ENCODE data around the gene ZNF350. TPM values are rescaled to one million over a fixed set of nuclear protein-coding genes. Genes with fewer than 3 reads are reported as not detected.
"Not testable (repeated sequence)": the region's sequence is repeated elsewhere in the genome, so short reads cannot be mapped to it uniquely, and the experiment has no call there.

The ZNF350 gene
- polyA plus RNA-seq (2013): 18.2 TPM

DNA sequence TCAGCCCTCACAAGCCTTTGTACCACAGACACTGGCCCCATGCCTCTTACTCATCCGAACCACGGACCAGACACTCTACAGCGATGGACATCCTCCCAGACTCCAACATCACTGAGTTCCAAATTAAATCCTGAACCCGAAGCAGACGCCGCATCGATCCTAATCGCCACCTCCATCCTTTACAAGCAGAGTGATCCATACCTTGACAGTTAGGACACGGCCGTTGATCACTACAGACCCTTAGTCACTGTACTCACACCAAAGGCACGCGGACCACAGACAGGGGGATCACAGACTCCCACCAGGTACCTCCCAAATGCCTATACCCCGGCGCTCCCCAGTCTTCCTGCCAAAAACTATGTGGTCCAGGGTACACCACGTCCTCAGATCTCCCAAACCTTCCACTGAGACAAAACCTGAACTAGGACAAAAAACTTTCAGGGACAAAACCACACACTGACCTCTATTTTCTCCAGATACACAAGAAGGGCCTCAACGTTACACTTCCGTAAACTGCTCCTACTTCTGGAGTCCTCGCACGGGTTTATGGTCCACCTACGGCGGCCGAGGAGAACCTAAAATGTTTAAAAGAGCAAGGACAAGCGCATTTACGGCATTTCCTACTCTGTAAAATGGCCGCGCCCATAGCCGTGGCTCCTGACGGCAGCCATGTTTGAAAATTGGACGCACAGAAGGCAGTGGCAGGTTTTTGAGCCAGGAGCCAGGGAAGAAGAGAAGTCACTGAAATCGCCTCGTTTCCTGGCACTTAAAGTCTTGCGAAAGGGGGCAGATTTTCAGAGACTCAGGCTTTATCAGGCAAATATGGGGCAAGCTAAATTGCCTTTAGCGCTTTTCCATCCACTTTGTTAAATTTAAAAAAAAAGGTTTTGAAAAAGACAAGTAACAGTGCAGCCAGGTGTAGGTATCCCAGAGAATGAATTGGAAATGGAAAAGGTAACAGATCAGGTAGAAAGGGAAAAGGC is at the start of gene ZNF350:
TSS of gene ZNF350 (minus strand) at position 532 of the 983 bp plus-strand sequence. CDS start 12,480 bp downstream, outside the sequence.
- Histone ChIP-seq H3K36me3 (ENCODE audit: control insufficient read depth in 4 of 4, insufficient read depth in 4 of 4, low read length in 3 of 4) (peaks cover 0 to 24% (median 4%) of the 10 kb centered on the region in 4 experiments), H3K27me3 (replicated peaks in 2 of 5; ENCODE audit: control insufficient read depth in 4 of 5, insufficient read depth in 5 of 5, low read length in 4 of 5) (no peaks in the 10 kb centered on the region), H3K4me3 (ENCODE audit: control insufficient read depth in 1 of 7, extremely low read depth in 1 of 7, insufficient read depth in 4 of 7, low read depth in 2 of 7, low read length in 6 of 7) (peak within 1 kb of the TSS; percentile 77 to 99 (median 96)), H3K9me3 (ENCODE audit: control extremely low read depth in 1 of 5, control insufficient read depth in 4 of 5, insufficient read depth in 2 of 5, low read depth in 1 of 5, low read length in 4 of 5) (peaks cover 8 to 60% (median 24%) of the 10 kb centered on the region in 5 experiments), H3K4me1 (ENCODE audit: control extremely low read depth in 1 of 4, control insufficient read depth in 4 of 4, insufficient read depth in 4 of 4, low read length in 3 of 4) (peaks cover 0 to 8% (median 5%) of the 10 kb centered on the region in 4 experiments), H3K27ac (ENCODE audit: insufficient read depth in 1 of 2, low read depth in 1 of 2, low read length in 2 of 2, poor library complexity in 1 of 2, severe bottlenecking in 2 of 2) (peak within 1 kb of the TSS; percentile 94 to 95)
- CTCF ChIA-PET: no interaction called here
- 2% methylated on average over 28 of the region's 33 CpGs for WGBS (ENCODE audit: insufficient coverage)
- POLR2A ChIA-PET: no interaction called here
- peak; percentile 98 to 99 (median 99) for DNase-seq

DNA sequence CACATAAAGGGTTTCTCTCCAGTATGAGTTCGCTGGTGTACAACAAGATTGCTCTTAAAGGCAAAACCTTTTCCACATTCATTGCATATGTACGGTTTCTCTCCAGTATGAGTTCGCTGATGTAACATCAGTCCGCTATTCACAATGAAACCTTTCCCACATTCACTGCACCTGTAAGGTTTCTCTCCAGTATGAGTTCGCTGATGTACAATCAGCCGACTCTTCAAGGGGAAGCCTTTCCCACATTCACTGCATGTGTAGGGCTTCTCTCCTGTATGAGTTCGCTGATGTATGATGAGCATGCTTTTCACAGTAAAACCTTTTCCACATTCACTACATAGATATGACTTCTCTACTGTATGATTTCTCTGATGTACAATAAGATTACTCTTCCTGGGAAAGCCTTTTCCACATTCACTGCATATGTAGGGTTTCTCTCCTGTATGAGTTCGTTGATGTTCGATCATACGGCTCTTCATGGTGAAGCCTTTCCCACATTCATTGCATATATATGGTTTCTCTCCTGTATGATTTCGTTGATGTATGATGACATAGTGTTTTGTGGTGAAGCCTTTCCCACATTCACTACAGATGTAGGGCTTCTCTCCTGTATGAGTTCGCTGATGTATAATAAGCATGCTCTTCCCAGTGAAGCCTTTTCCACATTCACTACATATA is 47.5 kb upstream of the ZNF350 start:
- Histone ChIP-seq H3K4me1 (ENCODE audit: control extremely low read depth in 1 of 4, control insufficient read depth in 4 of 4, insufficient read depth in 4 of 4, low read length in 3 of 4) (peaks cover 0 to under 1% (median 0%) of the 10 kb centered on the region in 4 experiments), H3K9me3 (ENCODE audit: control extremely low read depth in 1 of 5, control insufficient read depth in 4 of 5, insufficient read depth in 2 of 5, low read depth in 1 of 5, low read length in 4 of 5) (peaks cover 37 to 85% (median 56%) of the 10 kb centered on the region in 5 experiments), H3K27me3 (replicated peaks in 2 of 5; ENCODE audit: control insufficient read depth in 4 of 5, insufficient read depth in 5 of 5, low read length in 4 of 5) (no peaks in the 10 kb centered on the region), H3K4me3 (ENCODE audit: control insufficient read depth in 1 of 7, extremely low read depth in 1 of 7, insufficient read depth in 4 of 7, low read depth in 2 of 7, low read length in 6 of 7) (peak overlapping the region in 2 of 7 experiments; percentile 3 to 28), H3K36me3 (ENCODE audit: control insufficient read depth in 4 of 4, insufficient read depth in 4 of 4, low read length in 3 of 4) (peaks cover 48 to 63% (median 55%) of the 10 kb centered on the region in 4 experiments), H3K27ac (ENCODE audit: insufficient read depth in 1 of 2, low read depth in 1 of 2, low read length in 2 of 2, poor library complexity in 1 of 2, severe bottlenecking in 2 of 2) (no peak overlapping the region)
- ChIA-PET POLR2A (no interaction called here), CTCF (no interaction called here)
- WGBS (ENCODE audit: insufficient coverage): 95% methylated on average over 7 of the region's 12 CpGs
- DNase-seq: peak in 2 of 3 donors; percentile 32 to 57

DNA sequence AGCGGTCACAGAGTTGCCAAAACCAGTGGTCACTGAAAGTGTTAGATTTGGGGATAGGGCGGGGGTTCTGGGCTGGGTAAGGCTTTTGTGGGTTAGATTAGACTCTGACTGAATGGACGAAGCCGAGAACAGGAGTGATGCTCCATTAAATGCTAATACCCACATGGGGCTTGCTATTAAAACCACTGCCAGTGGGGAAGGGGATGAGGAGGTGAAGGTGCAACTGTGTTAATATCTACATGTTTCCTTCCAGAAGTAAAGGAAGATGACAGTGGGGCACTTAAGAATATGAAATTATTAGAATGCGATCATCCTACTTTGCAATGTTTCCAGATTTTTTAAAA is 42.1 kb upstream of the ZNF350 start:
- Histone ChIP-seq H3K4me3 (ENCODE audit: control insufficient read depth in 1 of 7, extremely low read depth in 1 of 7, insufficient read depth in 4 of 7, low read depth in 2 of 7, low read length in 6 of 7) (peak overlapping the region; percentile 67 to 95 (median 87)), H3K36me3 (ENCODE audit: control insufficient read depth in 4 of 4, insufficient read depth in 4 of 4, low read length in 3 of 4) (peaks cover 25 to 38% (median 28%) of the 10 kb centered on the region in 4 experiments), H3K4me1 (ENCODE audit: control extremely low read depth in 1 of 4, control insufficient read depth in 4 of 4, insufficient read depth in 4 of 4, low read length in 3 of 4) (peaks cover 3 to 16% (median 5%) of the 10 kb centered on the region in 4 experiments), H3K9me3 (ENCODE audit: control extremely low read depth in 1 of 5, control insufficient read depth in 4 of 5, insufficient read depth in 2 of 5, low read depth in 1 of 5, low read length in 4 of 5) (peaks cover 10 to 65% (median 46%) of the 10 kb centered on the region in 5 experiments), H3K27ac (ENCODE audit: insufficient read depth in 1 of 2, low read depth in 1 of 2, low read length in 2 of 2, poor library complexity in 1 of 2, severe bottlenecking in 2 of 2) (peak overlapping the region; percentile 98 to 99), H3K27me3 (replicated peaks in 2 of 5; ENCODE audit: control insufficient read depth in 4 of 5, insufficient read depth in 5 of 5, low read length in 4 of 5) (no peaks in the 10 kb centered on the region)
- ChIA-PET CTCF (no interaction called here), POLR2A (interaction anchor here (0.8 kb wide), 1 partner anchor 21 kb away, joined by 5 read pairs; no protein-coding TSS in a partner anchor)
- 0% methylated on average over 4 of the region's 5 CpGs for WGBS (ENCODE audit: insufficient coverage)
- no peak for DNase-seq

DNA sequence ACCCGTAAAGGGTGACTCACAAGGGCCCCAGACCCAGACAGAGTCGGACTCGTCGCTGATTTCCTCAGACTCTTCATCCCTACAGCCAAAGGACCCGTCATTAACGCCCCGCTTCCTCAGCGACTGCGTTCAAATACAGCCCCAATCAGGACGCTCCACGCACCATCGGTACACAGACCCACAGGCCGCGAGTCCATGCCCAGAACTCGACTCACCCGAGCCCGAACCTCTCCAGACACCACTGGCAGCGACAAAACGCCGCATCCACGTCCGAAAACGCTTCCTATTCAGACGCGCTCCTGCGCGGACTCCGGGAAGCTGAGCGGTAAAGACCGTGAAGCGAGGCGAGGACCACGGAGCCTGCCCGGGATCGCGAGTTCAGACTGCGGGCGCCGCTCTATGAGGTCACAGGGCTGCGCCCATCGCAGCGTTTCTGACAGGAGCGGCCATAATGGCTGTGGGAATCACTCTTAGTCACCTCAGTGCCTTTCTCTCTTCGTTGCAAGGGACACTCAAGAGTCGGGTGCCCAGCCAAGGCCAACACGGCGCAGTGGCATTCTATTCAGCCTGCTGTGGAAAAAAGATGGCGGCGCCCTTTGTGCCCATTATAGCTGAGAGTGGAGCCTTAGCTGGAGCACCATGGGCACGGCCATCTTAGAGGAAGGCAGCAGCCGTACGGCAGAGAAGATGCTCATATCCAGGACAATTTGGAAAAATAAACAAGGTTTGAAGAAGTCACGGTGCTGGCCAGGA is 41.6 kb upstream of the ZNF350 start, which contains the start of gene ZNF614:
TSS of gene ZNF614 (minus strand) at position 353 of the 753 bp plus-strand sequence. CDS start 2,634 bp downstream, outside the sequence.
- H3K4me3 ChIP-seq (ENCODE audit: control insufficient read depth in 1 of 7, extremely low read depth in 1 of 7, insufficient read depth in 4 of 7, low read depth in 2 of 7, low read length in 6 of 7): peak within 1 kb of the TSS; percentile 67 to 95 (median 87)
- peaks cover 3 to 16% (median 5%) of the 10 kb centered on the region in 4 experiments for H3K4me1 ChIP-seq (ENCODE audit: control extremely low read depth in 1 of 4, control insufficient read depth in 4 of 4, insufficient read depth in 4 of 4, low read length in 3 of 4)
- peak within 1 kb of the TSS; percentile 98 to 99 for H3K27ac ChIP-seq (ENCODE audit: insufficient read depth in 1 of 2, low read depth in 1 of 2, low read length in 2 of 2, poor library complexity in 1 of 2, severe bottlenecking in 2 of 2)
- POLR2A ChIA-PET: interaction anchor here (0.8 kb wide), 1 partner anchor 21 kb away, joined by 5 read pairs; no protein-coding TSS in a partner anchor
- peaks cover 5 to 65% (median 50%) of the 10 kb centered on the region in 5 experiments for H3K9me3 ChIP-seq (ENCODE audit: control extremely low read depth in 1 of 5, control insufficient read depth in 4 of 5, insufficient read depth in 2 of 5, low read depth in 1 of 5, low read length in 4 of 5)
- no peaks in the 10 kb centered on the region for H3K27me3 ChIP-seq (replicated peaks in 2 of 5; ENCODE audit: control insufficient read depth in 4 of 5, insufficient read depth in 5 of 5, low read length in 4 of 5)
- CTCF ChIA-PET: interaction anchor here (1.0 kb wide), 1 partner anchor 10 kb away, joined by 3 read pairs; no protein-coding TSS in a partner anchor
- H3K36me3 ChIP-seq (ENCODE audit: control insufficient read depth in 4 of 4, insufficient read depth in 4 of 4, low read length in 3 of 4): peaks cover 28 to 38% (median 30%) of the 10 kb centered on the region in 4 experiments
- DNase-seq: peak; percentile 90 to 95 (median 95)
- WGBS (ENCODE audit: insufficient coverage): 0% methylated on average over 47 of the region's 53 CpGs

DNA sequence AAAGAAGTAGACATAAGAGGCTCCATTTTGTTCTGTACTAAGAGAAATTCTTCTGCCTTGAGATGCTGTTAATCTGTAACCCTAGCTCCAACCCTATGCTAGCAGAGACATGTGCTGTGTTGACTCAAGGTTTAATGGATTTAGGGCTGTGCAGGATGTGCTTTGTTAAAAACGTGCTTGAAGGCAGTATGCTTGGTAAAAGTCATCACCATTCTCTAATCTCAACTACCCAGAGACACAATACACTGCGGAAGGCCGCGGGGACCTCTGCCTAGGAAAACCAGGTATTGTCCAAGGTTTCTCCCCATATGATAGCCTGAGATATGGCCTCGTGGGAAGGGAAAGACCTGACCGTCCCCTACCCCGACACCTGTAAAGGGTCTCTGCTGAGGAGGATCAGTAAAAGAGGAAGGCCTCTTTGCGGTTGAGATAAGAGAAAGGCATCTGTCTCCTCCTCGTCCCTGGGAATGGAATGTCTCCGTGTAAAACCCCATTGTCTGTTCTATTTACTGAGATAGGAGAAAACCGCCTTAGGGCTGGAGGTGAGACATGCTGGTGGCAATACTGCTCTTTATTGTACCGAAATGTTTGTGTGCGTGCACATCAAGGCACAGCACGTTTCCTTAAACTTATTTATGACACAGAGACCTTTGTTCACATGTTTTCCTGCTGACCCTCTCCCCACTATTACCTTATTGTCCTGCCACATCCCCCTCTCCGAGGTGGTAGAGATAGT is 39.8 kb upstream of the ZNF350 start:
- H3K27ac ChIP-seq (ENCODE audit: insufficient read depth in 1 of 2, low read depth in 1 of 2, low read length in 2 of 2, poor library complexity in 1 of 2, severe bottlenecking in 2 of 2); H3K4me3 ChIP-seq (ENCODE audit: control insufficient read depth in 1 of 7, extremely low read depth in 1 of 7, insufficient read depth in 4 of 7, low read depth in 2 of 7, low read length in 6 of 7); POLR2A ChIA-PET; H3K27me3 ChIP-seq (replicated peaks in 2 of 5; ENCODE audit: control insufficient read depth in 4 of 5, insufficient read depth in 5 of 5, low read length in 4 of 5); DNase-seq; CTCF ChIA-PET: not testable (repeated sequence)
- peaks cover 6 to 64% (median 54%) of the 10 kb centered on the region in 5 experiments for H3K9me3 ChIP-seq (ENCODE audit: control extremely low read depth in 1 of 5, control insufficient read depth in 4 of 5, insufficient read depth in 2 of 5, low read depth in 1 of 5, low read length in 4 of 5)
- H3K4me1 ChIP-seq (ENCODE audit: control extremely low read depth in 1 of 4, control insufficient read depth in 4 of 4, insufficient read depth in 4 of 4, low read length in 3 of 4): peaks cover 3 to 16% (median 5%) of the 10 kb centered on the region in 4 experiments
- WGBS (ENCODE audit: insufficient coverage): 95% methylated on average over 15 of the region's 15 CpGs
- peaks cover 34 to 50% (median 43%) of the 10 kb centered on the region in 4 experiments for H3K36me3 ChIP-seq (ENCODE audit: control insufficient read depth in 4 of 4, insufficient read depth in 4 of 4, low read length in 3 of 4)

DNA sequence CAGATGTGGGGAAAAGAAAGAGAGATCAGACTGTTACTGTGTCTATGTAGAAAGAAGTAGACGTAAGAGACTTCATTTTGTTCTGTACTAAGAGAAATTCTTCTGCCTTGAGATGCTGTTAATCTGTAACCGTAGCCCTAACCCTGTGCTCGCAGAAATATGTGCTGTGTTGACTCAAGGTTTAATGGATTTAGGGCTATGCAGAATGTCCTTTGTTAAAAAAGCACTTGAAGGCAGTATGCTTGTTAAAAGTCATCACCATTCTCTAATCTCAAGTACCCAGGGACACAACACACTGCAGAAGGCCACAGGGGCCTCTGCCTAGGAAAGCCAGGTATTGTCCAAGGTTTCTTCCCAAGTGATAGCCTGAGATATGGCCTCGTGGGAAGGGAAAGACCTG is 37.8 kb upstream of the ZNF350 start:
- CTCF ChIA-PET; POLR2A ChIA-PET; DNase-seq; H3K27me3 ChIP-seq (replicated peaks in 2 of 5; ENCODE audit: control insufficient read depth in 4 of 5, insufficient read depth in 5 of 5, low read length in 4 of 5); H3K27ac ChIP-seq (ENCODE audit: insufficient read depth in 1 of 2, low read depth in 1 of 2, low read length in 2 of 2, poor library complexity in 1 of 2, severe bottlenecking in 2 of 2): not testable (repeated sequence)
- 100% methylated on average over 2 of the region's 4 CpGs for WGBS (ENCODE audit: insufficient coverage)
- Histone ChIP-seq H3K4me3 (ENCODE audit: control insufficient read depth in 1 of 7, extremely low read depth in 1 of 7, insufficient read depth in 4 of 7, low read depth in 2 of 7, low read length in 6 of 7) (peak overlapping the region in 1 of 7 experiments; percentile 31), H3K4me1 (ENCODE audit: control extremely low read depth in 1 of 4, control insufficient read depth in 4 of 4, insufficient read depth in 4 of 4, low read length in 3 of 4) (peaks cover 3 to 16% (median 5%) of the 10 kb centered on the region in 4 experiments), H3K36me3 (ENCODE audit: control insufficient read depth in 4 of 4, insufficient read depth in 4 of 4, low read length in 3 of 4) (peaks cover 49 to 69% (median 59%) of the 10 kb centered on the region in 4 experiments), H3K9me3 (ENCODE audit: control extremely low read depth in 1 of 5, control insufficient read depth in 4 of 5, insufficient read depth in 2 of 5, low read depth in 1 of 5, low read length in 4 of 5) (peaks cover 15 to 69% (median 66%) of the 10 kb centered on the region in 5 experiments)

All from common myeloid progenitor, CD34-positive (primary cell).